ENCODE results near the gene ZNF180.

DNA sequence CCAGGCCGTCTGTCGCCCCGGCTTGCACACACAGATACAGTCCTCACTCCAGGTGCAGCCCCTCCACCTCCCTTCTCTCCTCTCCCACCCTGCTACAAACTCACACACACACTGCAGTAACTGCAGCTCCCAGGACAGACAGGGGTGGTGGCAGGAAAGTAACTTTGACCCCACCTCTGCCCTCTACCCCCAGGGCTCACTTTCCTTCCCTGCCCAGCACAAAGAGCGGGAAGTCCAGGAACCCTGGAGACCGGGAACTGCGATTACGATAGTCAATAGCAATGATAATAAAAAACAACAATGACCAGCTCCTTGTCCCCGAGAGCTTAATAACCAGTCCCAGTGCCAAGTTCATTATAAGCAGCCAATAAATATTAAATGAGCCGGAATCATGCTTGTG lies 29.2 kb upstream of the ZNF180 start, which contains the start of gene CEACAM20:
- TF ChIP-seq, protein P1, sequence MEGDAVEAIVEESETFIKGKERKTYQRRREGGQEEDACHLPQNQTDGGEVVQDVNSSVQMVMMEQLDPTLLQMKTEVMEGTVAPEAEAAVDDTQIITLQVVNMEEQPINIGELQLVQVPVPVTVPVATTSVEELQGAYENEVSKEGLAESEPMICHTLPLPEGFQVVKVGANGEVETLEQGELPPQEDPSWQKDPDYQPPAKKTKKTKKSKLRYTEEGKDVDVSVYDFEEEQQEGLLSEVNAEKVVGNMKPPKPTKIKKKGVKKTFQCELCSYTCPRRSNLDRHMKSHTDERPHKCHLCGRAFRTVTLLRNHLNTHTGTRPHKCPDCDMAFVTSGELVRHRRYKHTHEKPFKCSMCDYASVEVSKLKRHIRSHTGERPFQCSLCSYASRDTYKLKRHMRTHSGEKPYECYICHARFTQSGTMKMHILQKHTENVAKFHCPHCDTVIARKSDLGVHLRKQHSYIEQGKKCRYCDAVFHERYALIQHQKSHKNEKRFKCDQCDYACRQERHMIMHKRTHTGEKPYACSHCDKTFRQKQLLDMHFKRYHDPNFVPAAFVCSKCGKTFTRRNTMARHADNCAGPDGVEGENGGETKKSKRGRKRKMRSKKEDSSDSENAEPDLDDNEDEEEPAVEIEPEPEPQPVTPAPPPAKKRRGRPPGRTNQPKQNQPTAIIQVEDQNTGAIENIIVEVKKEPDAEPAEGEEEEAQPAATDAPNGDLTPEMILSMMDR (IDR thresholded peaks at IDR 0.05), result no peak
- TF ChIP-seq POLR2AphosphoS5 (IDR thresholded peaks at IDR 0.05) (no peak), POLR2A (IDR thresholded peaks at IDR 0.05) (no peak)

All from upper lobe of left lung (tissue), 4 donors.